ENCODE data around the gene CAPNS1.
A peak's percentile ranks its signal among the peaks of the same experiment; 100 is the strongest.

The CAPNS1 gene

DNA sequence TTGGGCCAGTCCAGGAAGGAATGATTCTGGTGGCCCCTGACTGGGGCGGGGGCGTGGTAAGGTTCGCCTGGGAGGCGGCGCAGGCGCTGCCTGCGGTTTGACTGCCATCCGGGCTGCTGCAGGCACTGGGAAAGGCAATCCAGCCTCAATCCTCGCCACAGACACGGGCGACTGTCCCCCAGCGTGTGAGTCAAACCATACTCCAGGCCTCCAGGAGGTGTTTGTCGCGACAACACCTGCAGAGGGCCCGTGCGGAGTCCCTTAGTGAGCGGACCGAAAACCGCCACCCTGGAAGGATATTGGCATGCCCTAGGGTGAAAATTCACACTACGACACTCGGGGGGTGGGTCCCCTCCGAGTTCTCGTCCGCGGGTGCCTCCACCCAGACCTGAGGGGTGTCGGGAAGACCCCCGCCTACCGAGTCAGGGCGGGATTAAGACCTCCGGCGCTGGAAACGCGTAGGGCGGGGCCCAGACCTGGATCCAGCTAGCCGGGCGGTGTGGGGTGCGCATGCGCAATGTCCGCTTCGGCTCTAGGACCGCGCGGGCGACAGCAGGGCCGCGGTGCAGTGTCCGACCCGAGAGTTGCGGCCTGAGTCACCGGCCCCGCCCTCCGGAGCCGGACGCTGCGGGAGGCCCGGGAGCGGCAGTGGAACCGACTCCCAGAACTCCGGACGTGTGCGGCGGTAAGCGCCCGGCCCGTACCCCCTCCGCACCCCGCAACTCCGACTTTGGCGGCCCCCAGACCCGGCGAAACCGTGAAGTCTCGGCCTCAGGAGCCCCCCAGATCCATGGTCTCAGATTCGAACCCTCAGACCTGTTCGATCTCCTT lies at the start of gene CAPNS1:
Gene CAPNS1 (plus strand): TSS at position 594 of the 831 bp plus-strand sequence. CDS start 946 bp downstream, outside the sequence.
- peak; percentile 98 for DNase-seq

DNA sequence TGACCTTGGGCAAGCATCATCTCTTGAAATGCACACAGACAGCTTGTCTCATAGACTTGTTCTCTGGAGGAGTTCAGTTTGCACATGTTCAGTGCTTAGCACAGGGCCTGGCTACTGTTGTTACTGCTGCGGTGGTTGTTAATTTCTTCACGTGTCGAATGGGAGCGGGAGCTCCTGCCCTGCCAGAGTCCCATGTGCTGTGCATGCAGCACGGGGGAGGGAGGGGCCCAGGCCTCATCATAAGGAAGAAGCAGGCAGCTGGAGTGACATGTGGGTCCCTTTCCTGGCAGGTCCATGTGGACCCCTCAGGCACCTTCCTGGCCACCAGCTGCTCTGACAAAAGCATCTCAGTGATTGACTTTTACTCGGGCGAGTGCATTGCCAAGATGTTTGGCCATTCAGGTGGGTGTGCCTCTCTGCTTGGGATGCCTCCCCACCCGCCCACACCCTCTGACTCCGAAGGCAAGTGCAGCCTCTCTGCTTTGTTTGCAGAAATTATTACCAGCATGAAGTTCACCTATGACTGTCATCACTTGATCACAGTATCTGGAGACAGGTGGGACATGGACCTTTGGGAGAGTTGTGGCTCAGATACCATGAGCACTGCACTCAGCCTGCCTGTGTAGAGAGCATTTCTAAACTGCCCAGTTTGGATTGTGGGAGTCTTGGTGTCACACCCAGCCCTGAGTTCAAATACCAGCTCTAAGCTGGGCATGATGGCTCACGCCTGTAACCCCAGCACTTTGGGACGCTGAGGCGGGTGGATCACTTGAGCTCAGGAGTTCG lies 48.8 kb upstream of the CAPNS1 start:
- no peak for DNase-seq

DNA sequence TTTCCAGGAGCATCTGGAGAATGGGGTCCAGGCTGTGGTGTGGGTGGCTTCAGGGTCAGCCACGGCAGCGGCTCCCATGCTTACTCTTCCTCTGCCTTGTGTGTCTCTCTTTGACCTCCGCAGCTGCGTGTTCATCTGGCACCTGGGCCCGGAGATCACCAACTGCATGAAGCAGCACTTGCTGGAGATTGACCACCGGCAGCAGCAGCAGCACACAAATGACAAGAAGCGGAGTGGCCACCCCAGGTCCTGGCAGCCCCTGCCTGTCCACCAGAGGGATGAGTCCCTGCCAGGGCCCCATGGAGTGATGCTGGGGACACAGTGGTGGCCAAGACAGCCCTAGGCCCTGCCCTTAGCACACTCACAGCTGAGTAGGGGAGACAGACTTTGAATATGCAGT lies 47.3 kb upstream of the CAPNS1 start:
- no peak for DNase-seq

DNA sequence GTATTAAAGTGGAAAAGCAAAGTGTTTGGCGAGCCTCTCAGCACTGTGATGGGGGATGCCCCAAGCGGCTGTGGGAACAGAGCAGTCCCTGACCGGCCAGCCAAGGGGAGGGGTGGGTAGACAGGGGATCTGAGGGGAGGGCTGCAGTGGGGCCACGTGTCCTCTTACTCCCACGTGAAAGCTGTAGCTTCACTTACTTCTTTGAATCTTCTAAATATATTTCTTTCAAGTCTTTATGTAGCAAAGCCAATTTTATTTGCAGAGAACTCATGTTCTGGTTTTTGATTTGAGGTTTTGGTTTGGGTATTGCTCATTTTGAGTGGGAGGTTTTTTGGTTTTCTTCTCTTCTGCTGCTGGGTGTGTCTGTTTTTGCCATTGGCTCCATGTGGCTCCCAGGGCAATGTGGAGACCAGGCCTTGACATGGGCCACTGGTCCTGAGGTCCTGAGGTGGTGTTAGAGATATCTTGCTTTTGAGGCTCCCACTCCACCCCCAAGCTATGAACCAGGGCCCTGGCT lies 46.7 kb upstream of the CAPNS1 start:
- DNase-seq = no peak

DNA sequence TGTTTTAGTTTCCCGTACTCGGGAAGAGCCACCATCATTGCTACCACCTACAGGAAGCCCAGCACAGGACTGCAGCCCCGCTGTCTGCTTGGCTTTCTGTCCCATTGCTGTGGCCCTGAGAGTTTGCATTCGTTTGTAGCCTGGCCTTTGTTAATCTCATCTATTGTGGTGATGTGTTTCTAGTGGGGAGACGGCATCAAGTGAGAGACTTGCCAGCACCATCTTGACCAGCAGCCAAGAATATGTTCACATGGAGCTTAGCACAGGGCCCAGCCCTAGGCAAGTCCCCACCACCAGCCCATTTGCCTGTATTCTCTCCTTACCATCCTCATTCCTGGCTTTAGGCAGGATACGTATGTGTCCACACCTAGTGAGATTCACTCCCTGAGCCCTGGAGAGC lies 46.2 kb upstream of the CAPNS1 start:
- no peak for DNase-seq

DNA sequence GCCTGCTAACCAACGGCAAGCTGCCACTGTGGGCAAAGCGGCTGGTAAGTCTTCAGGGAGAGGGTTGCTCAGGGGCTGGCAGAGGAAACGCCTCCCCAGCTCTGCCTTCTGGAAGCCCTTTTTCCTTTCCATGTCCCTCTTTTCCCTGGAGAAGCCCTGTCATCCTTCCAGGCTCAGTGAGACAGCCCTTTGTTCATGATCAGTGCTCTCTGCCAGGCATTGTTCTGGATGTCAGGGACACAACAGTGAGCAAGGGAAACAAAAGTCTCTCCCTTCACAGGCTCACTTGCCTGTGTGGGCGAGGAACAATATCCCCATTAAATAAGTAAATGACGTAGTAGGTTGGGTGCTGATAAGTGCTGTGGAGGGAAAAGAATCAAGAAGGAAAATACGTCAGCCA lies 42.8 kb upstream of the CAPNS1 start:
- DNase-seq = no peak

DNA sequence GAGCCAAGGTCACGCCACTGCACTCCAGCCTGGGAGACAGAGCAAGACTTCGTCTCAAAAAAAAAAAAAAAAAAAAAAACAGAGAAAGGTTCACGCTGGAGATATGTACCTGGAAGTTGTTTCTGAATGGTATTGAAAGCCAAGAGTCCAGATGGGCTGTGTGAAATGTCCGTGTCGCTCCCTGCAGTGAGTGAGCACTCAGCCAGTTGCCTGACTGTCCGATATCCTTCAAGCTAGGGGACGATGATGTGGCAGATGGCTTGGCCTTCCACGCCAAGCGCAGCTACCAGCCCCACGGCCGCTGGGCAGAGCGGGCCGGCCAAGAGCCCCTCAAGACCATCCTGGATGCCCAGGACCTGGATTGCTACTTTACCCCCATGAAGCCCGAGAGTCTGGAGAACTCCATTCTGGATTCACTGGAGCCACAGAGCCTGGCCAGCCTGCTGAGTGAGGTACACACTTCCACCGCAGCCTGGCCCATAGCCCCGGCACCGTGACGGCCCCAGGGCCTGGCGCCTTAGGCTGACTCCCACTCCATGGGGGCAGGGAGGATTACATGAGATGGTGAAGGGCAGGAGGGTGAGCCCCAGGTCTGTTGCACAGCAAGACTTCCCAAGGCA lies 40.6 kb upstream of the CAPNS1 start:
- DNase-seq = no peak

DNA sequence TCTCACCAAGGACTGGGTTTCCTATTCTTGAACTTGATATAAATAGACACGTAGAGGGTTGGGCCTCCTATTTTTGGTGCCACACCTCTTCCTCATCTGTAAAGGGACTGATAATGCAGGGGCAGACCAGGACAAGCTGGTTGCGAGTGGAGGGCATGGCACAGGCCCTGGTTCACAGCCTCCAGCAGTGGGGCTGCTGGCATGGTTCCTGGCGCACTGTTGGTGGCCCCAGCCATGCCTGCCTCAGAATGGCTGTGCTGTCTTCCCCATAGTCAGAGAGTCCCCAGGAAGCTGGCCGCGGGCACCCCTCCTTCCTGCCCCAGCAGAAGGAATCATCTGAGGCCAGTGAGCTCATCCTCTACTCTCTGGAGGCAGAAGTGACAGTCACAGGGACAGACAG lies 39.4 kb upstream of the CAPNS1 start:
- DNase-seq = no peak

DNA sequence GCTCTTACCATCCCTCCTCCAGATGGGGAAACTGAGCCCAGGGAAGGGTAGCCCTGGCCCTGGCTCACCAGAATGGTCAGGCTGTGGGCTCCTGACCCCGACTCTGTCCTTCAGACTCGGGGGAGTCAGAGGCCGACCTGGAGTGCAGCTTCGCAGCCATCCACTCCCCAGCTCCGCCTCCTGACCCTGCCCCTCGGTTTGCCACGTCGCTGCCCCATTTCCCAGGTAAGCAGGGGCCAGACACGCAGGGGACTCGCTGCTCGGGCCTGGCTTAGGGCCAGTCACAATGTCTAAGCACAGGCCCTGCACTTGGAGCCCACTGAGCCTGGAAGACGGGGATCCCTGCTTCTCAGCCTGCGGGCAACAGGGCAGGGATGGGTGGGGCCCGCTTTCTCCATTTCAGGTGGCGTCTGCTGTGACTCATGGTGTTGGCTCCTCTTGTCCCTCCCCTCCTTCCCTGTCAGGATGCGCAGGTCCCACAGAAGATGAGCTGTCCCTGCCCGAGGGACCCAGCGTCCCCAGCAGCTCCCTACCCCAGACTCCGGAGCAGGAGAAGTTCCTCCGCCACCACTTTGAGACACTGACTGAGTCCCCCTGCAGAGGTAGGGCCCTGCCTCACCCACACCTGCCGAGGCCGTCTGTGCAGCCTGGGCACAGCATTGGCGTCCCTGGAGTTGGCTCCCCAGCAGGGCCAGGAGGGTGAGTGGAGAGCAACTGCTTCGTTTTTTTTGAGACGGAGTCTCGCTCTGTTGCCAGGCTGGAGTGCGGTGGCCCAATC lies 38.1 kb upstream of the CAPNS1 start:
- no peak for DNase-seq

DNA sequence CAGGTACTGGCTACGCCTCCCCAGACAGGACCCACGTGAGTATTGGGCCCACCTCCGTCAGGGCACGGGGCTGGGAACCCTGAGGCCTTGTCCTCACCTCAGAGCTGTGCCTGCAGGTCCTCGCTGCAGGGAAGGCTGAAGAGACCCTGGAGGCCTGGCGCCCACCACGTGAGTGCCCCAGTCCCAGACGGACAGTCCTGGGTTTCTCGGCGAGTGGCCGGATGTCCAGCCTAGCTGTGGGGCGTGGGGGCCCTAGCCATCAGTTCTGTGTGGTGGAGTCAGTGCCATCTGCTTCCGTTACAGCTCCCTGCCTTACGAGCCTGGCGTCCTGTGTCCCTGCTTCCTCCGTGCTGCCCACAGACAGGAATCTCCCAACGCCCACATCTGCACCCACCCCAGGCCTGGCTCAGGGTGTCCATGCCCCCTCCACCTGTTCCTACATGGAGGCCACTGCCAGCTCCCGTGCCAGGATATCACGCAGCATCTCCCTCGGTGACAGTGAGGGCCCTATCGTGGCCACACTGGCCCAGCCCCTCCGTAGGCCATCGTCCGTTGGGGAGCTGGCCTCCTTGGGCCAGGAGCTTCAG lies 36.7 kb upstream of the CAPNS1 start:
- no peak for DNase-seq

DNA sequence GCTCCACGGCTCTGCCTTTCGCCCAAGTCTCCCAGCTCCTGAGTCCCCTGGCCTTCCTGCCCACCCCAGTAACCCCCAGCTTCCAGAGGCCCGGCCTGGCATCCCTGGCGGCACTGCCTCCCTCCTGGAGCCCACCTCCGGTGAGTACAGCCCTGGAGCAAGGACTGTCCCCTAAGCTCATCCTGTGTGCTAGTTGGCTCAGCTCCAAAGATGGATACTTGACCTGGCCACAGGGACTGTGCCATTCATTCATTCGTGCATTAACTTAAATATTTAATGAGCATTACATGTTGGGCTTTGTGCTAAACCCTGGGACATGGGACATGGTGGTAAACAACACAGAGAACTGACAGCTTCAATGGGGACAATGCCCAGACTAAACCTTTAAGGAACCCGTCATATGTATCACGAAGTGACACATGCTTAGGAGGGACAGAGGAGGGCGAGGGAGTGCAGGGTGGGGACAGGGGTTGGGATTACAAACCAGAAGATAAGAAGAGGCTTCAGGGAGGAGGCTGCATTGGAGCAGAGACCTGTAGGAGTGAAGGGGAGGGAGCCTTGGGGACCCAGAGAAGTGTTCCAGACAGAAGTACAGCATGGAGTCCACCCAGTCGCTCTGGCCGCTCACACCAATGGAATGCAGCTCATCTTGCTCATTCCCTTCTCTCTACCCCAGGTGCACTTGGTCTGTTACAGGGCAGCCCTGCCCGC lies 35.9 kb upstream of the CAPNS1 start:
- peak; percentile 78 for DNase-seq

DNA sequence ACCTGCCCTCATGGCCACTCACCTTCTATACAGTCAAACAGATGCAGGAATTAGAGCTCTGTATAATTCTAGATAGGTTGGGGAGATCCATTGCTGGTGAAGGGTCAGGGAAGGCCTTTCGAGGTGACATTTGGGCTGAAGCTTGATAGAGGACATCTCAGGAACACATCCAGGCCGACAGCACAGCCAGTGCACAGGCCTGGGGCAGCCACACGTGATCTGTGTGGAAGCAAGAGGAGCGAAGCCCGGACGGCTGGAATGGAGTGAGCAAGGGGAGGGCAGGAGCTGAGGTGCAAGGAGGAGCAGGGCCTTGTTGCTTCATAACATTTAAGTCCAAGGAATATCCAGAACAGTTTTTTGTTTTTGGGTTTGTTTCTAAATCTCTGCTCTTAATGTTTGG lies 33.4 kb upstream of the CAPNS1 start:
- DNase-seq = no peak

DNA sequence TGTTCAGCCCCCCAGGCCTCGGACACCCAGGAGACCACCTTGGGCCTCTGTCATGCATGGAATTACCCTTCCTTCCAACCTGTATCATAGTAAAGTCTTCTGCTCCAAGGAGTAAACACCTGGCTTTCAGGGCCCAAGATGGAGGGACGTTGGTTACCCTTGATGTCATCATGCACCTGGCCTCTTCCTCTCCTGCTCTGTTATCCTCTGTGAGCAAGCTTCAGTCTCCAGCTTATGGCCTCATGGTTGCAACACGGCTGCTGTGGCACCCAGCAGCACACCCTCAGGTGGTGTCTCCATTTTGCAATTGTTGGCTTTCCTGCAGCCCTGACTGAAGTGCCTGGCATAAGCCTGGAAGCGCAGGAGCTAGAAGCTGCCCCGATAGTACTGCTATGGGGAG lies 32.9 kb upstream of the CAPNS1 start:
- no peak for DNase-seq

DNA sequence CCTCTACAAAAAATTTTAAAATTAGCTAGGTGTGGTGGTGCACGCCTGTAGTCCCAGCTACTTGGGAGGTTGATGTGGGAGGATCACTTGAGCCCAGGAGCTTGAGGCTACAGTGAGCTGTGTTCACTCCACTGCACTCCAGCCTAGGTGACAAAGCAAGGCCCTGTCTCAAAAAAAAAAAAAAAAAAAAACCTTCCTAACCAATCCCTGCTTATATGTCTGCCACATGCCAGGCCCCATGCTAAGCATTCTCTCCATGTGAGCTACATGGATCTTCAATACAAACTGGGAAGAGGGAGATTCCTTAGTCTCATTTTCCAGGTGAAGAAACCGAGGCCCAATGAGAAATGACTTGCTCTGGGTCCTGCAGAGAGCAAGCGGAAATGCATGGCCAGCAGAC lies 31.2 kb upstream of the CAPNS1 start:
- no peak for DNase-seq

DNA sequence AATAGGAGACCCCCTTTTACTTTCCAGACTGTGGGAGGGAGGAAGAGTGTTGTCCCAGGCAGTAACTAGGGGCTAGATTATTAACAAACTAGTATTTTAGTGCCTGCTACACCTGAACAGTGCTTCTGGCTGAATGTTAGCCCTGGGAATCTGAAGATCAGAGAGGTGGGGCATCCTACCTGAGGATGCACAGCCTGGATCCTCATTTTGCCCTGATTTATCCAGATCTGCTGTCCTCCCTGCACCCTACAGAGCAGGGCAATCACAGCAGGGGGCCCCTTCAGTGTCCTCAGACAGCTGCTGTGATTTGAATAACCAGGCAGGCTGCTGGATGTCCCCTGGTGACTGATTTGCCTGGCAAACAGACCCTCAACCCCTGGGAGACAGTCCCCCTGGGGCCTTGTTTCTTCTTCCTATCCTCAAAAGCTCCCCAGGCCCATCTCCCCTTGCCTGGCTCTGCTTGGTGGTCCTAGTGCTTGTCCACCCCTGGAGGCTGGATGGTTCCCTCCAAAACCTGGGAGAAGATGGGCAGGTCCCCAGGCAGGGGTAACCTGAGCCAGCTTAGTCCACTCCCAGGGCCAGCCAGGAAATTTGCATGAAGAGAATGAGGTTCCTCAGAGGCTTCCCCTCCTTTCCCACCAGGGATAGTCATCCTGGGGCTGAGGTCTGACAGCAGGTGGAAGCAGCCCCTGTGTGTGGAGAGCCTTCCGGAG lies 29.2 kb upstream of the CAPNS1 start, which contains the start of gene OVOL3:
Gene OVOL3 (plus strand): TSS at position 657 of the 713 bp plus-strand sequence. CDS start 60 bp downstream, outside the sequence.
- no peak for DNase-seq

DNA sequence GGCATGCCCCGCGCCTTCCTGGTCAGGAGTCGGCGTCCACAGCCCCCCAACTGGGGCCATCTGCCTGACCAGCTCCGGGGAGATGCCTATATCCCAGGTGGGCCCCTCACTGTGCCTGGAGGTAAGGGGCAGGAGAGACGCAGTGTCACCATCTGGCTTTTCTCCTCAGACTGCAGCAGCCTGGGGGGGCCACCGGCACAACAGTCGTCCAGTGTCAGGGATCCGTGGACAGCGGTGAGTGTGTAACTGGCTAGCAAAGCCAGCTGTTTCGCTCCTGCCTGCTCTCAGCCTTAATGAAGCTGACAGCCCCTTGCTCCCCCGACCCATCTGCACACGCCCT lies 28.7 kb upstream of the CAPNS1 start:
- DNase-seq = no peak

DNA sequence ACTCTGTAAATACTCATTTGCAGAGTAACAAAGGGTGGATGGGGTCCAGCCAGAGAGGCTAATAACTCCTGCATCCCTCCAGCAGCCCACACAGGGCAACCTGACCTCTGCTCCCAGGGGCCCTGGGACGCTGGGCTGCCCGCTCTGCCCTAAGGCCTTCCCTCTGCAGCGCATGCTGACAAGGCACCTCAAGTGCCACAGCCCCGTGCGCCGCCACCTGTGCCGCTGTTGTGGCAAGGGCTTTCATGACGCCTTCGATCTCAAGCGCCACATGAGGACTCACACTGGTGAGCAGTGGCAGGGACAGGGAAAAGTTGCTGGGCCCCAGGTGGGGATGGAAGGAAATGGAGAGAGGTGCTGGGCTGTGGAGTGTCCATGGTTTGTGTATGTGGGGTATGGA lies 27.2 kb upstream of the CAPNS1 start:
- no peak for DNase-seq

DNA sequence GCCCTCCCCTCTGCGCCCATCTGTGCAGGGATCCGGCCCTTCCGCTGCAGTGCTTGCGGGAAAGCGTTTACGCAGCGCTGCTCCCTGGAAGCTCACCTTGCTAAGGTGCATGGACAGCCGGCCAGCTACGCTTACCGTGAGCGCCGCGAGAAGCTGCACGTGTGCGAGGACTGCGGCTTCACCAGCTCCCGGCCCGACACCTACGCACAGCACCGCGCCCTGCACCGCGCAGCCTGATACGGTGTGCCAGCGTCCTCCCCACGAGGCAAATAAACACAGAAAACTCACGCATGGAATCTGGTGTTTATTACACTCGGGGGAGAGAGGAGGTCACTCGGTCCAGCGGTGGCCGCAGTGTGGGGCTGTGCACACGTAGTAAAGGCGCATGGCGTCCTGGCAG lies 26.4 kb upstream of the CAPNS1 start:
- DNase-seq = no peak

DNA sequence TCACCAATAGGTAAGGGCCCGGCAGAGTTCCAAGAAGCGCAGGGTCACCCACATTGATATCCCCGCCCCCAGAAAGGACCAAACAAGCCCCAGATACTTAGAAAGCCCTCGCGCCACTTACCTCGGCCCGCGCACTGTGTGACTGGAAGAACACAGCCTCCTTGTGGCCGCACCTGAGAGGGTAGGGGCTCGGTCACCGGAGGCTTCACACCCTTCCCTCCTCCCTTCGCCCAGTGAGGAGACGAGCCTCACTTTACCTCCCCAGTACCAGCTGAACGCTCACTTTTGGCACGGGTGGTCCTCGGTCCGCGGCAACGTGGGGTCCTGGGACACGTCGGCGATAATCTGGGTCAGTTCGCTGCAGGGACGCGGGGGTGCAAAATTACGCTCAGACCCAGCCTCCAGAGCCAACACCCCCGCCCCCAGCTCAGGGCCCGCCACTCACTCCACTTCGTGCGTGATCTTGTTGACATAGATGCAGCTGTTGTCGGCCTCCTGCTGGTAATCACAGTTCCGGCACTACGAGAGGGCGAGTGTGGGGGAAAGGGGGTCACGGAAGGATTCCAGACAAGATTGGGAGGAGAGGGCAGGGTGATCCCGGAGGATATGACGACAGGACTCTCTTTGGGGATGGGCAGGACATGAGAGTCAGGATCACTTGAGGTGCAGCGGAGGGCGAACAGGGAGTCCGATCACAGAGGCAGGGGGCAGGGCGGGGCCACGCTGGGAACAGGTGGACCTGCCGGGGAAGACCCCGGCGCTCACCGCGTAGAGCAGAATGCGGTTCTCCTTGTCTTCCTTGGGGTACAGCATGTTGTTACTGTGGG lies 25.8 kb upstream of the CAPNS1 start:
- DNase-seq = peak; percentile 66
